GM21360 (cell line): ENCODE results near the gene MKI67.
"Not testable (repeated sequence)": the region's sequence is repeated elsewhere in the genome, so short reads cannot be mapped to it uniquely, and the experiment has no call there.

Experiments used
- ATAC-seq: cut with Tn5 transposase; IDR thresholded peaks from one replicate; pipeline ENCODE4 v1.9.1; 2021; ENCODE audit warnings: mild to moderate bottlenecking, moderate library complexity; ENCODE audit not compliant: unreplicated experiment

MKI67 gene

DNA sequence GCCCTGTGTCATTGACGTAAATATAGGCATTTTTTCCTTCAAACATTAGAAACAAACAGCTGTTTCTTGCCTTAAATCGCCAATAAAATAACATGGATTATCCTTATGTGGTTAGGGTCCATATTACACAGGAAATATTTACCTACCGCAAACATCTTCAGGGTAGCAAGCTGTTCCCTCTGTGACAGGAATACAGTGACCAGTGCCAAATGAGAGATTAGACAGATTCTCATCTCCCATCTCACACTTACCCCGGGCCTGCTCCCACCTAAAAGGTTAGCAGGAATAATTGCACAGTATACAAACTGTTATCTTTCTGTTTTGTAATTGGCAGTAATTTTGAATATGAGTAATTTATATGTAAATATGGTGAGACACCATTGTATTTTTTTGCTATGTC lies 16.5 kb downstream of the MKI67 start:
- no peak for ATAC-seq

DNA sequence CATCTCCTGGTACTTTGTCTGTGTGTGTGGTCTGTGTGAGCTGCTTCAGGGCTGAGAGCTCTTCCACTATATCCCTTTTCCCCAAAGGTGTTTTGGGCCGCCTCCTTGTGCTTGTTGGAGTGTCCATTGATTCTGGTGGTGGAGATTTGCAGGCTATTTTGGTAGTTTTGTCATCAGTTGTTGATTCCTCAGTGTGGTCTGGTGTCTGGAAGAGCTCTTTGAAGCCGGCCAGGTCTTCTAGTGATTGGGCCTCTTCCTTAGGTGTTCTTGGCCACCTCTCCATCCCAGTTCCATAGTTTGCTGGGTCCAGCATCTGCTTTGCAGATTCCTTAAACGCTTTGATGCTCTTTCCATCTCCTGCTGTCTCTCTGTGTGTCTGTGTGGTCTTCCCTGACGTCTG lies 20.8 kb downstream of the MKI67 start:
- ATAC-seq: no peak

- ATAC-seq: no peak
Observed at GRCh38 chr10:128103229-128103714, 23.0 kb downstream of the MKI67 start.

DNA sequence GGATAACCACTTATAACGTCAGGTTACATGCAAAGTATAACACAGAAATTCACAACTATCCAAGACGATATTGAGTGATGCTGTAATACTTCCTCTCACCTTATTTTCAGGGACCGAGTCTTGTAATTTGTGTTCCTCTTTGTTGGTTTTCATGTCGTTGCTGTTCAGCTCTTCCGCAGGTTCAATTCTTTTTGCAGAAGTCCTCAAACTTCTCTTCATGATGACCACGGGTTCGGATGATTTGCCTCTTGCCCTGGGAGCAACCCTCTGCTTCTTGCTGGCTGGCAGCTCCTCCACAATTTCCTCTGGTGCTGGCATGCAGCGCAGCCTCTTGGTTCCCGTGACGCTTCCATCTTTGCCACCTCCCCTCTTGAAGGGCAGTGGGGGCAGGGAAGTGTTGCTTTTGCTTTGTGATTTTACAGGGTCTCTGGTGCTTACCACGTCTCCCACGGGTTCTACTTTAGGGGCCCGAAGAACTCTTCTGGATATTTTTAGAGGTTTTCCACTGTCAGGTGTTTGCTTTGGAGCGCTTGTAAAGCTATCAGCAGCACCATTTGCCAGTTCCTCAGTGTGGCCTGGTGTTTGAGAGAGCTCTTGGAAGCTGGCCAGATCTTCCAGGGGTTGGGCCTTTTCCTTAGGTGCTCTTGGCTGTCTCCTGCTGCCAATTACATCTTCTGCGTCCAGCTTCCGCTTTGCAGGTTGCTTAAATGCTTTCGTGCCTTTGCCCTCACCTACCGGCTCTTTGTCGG lies 23.6 kb downstream of the MKI67 start:
- no peak for ATAC-seq

GRCh38 chr10:128101901-128102300 lies 24.3 kb downstream of the MKI67 start:
- ATAC-seq: no peak

DNA sequence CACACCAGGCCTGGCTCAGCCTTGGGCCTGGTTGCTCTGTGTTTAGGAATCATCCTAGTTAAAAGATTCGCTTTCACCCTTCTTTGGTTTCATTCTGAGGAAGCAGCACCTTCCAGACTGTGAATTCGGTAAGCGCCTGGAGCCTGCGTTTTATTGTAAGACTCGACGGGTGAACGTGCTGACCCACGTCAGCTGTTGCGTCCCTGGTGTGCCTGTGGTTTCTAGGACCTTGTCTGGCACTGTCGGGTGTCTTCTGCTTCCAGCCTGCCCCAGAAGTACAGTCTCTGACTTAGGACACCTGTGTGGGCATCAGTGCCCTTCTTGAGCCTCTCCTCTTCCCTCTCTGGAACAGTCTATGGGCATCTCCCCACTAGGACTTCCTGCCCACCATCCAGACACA lies 26.3 kb downstream of the MKI67 start:
- no peak for ATAC-seq

DNA sequence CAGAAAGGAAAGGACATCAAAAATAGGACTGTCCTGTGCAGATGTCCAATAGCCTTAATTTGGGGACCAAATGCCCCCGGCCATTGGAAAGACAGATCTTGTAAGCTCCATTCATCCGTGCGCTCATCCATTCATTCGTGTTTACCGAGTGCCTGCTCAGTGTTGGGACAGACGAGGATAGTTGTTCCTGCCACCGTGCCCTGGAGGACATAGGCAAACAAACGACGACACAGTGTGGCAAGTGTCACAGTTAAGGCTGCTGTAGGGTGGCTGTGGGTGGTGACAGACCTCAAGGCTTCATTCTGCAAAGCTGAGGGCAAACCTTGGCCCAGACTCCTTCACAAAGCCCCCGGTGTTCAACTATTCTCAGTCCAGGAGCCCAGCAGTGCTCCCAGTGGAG lies 27.6 kb downstream of the MKI67 start:
- ATAC-seq: no peak

- ATAC-seq: no peak
Observed at GRCh38 chr10:128097783-128098182, 28.4 kb downstream of the MKI67 start.

GRCh38 chr10:128096486-128097199 lies 29.6 kb downstream of the MKI67 start:
- ATAC-seq: no peak

GRCh38 chr10:128095753-128096469 lies 30.3 kb downstream of the MKI67 start:
- peak; percentile 6 for ATAC-seq

GRCh38 chr10:128095027-128095752 lies 31.0 kb downstream of the MKI67 start:
- ATAC-seq: peak; percentile 86

- not testable (repeated sequence) for ATAC-seq
Observed at GRCh38 chr10:128094596-128094995, 31.6 kb downstream of the MKI67 start.

DNA sequence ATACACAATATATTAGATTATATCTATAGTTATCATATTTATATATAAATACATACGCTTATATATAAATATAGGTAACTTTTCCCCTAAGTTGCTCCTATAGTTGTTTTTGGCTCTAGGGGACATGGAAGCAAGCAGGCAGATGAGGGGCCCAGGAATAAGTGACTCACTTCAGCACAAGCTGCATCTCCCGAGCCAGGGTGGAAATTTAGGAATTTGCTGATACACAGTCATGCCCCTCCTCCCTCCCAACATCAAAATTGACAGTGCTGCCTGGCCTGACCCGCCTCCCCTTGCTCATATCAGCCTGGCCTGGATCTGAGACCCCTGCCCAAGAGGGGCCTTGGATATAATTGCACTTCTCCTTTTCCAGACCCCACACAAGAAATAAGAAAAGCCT lies 33.8 kb downstream of the MKI67 start:
- ATAC-seq: no peak

- no peak for ATAC-seq
Observed at GRCh38 chr10:128091636-128092210, 34.5 kb downstream of the MKI67 start.

DNA sequence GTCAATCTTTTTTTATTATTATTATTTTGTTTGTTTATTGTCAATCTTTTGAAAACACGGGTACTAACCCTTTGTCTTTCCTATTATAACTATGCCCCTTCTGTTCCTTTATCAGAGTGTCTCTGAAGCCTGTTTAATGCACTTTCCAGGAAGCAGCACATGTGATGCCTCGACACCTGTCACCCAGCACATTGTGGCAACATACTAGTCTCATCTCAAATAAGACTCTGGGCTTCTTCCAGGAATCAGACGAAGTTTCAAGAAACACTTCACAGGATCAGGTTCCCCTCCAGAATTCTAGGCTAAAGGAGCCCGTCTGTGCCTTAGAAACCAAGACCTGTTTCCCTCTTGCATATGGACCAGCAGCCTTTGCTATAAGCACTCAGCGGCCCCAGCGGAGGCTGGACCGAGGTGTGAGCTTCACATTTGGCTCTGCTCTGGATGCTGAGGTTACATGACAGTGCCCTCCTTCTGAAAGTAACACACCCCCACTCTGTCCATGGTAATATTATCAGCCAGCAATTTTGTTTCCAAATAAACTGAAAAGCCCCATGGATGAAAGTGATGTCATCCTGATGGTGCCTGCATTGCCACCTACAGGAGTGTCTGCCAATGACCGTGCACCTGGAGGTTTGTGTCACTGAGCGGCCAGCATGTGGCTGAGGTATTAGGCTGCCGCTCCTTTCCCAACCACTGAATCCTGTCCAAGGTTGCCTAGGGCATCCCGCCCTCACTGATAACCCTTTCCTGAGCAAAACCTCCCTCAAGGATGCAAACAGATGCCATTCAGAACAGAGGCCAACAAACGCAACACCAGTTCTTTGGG lies 38.1 kb downstream of the MKI67 start:
- no peak for ATAC-seq

GRCh38 chr10:128087146-128087883 lies 38.9 kb downstream of the MKI67 start:
- ATAC-seq: no peak

DNA sequence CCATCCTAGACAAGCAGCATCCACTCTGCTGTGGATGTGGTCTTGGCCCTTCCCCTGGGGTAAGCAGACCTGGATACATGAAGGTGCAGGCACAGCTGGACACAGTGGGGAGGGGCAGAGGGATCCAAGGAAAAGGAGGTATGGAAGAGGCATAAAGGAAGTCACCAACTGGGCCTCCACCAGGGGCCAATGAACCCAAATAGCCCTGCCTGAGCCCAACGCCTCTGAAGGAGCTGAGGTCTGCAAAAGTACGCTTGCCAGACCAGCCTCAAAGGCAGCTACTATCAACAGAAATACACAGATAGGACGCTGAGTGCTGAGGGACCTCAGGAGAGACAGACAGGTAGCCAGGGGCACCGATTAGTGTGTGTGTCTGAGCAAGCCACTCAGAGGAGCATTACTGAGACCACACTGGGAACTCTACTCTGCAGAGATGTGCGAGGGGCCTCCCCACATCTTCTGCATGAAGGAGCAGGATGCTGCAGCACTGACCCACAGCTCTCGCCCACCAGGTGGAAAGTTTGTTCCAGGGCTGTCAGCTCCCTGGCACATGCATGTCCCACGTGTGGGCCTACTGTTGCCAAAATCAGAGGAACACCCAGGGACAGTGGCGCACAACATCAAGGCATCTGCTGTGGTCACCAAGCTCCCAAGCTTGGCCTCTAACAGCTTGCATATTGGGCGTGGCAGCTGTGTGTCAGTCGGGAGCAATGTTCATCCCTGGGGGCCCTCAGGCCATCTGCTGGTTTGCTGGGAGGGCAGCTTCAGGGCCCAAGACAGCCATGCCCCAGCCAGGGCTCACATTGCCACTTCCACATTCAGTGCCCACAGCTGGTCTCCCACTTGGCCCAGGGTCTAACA lies 40.0 kb downstream of the MKI67 start:
- ATAC-seq: no peak

DNA sequence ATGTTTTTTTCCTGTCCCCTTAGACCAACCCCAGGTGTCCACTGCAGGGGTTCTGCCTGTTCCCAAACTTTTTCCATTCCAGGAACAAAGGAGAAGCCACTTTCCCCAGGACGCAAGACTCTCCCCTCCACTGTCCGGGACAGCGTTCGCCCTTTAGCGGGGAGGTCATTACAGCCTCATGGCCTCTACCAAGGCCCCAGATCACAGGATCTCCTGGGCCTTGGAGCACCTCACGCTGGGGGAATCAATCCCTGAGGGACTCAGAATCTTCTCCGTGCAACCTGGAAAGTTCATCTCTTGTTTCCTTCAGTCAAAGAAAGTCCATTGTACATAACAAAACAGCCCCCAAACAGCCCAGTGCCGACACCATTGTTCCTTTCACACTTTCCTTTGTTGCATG lies 41.2 kb downstream of the MKI67 start:
- no peak for ATAC-seq
